GM21786 (cell line): ENCODE results near the gene SLC44A5.
A peak's percentile ranks its signal among the peaks of the same experiment; 100 is the strongest.
"Not testable (repeated sequence)": the region's sequence is repeated elsewhere in the genome, so short reads cannot be mapped to it uniquely, and the experiment has no call there.

Source experiments
- ATAC-seq: cut with Tn5 transposase; IDR thresholded peaks from one replicate; pipeline ENCODE4 v1.9.1; 2021; ENCODE audit not compliant: unreplicated experiment

Gene SLC44A5

GRCh38 chr1:75292013-75292412, 318.9 kb downstream of the SLC44A5 start:
- ATAC-seq = no peak

DNA sequence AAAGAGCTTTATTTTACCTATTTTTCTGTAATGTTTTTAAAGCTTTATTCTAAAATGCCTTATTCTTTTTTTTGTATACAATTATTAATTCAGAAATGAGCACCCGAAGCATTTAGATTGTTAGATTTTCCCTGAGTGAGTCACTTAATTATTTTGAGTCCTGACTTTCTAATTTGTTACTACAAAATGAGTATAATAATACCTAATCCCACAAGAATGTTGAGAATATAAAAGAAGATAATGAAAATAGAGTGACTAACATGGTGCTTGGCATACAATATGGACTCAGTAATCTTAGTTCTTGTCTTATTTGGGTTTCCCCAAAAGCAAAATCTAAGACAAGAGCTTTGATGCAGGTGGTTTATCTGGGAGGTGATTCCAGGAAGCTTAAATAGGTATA, 334.5 kb downstream of the SLC44A5 start:
- ATAC-seq = no peak

DNA sequence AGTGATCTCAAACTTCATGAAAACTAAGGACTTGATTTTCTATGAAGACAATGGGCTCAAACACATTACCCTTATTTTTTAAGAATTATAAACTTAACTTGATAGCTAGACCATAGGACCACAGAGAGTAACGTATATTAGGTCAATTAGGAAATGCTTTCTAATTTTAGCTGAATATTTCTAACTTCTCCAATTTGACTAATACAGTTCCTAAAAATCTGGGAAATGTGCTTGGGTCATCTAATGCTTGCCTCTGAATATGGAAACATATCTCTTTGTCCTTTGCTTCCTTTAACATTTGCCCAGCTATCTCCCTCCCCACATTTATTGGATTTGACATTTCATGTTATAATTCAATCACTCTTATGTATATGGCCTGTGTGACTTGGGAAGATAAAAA, 335.3 kb downstream of the SLC44A5 start:
- ATAC-seq = no peak

GRCh38 chr1:75274920-75275506, 335.9 kb downstream of the SLC44A5 start:
- ATAC-seq = no peak

GRCh38 chr1:75273110-75273509, 337.8 kb downstream of the SLC44A5 start:
- no peak for ATAC-seq

GRCh38 chr1:75265792-75266191, 345.1 kb downstream of the SLC44A5 start:
- peak; percentile 80 for ATAC-seq

DNA sequence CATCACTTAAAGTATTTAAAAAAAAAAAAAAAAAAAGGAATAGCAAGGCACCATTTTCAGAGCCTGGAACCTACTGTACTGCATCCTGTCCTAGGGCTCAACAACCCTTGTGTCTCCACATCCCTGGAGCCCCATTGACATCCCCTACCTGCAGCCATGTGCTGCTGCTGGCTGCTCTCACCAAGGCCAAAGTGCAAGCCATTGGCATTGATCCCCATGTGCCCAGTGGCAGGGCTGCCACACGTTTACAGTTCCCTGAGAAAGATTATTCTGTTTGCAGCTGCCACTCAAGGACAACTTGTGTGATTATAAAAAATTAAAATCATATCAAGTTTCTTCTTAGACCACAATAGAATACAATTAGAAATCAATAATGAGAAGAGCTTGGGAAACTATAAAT, 346.8 kb downstream of the SLC44A5 start:
- ATAC-seq = no peak

DNA sequence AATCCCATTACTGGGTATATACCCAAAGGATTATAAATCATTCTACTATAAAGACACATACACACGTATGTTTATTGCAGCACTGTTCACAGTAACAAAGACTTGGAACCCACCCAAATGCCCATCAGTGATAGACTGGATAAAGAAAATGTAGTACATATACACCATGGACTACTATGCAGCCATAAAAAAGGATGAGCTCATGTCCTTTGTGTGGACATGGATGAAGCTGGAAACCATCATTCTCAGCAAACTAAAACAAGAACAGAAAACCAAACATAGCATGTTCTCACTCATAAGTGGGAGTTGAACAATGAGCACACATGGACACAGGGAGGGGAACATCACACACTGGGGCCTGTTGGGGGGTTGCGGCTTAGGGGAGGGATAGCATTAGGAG, 347.3 kb downstream of the SLC44A5 start:
- not testable (repeated sequence) for ATAC-seq

DNA sequence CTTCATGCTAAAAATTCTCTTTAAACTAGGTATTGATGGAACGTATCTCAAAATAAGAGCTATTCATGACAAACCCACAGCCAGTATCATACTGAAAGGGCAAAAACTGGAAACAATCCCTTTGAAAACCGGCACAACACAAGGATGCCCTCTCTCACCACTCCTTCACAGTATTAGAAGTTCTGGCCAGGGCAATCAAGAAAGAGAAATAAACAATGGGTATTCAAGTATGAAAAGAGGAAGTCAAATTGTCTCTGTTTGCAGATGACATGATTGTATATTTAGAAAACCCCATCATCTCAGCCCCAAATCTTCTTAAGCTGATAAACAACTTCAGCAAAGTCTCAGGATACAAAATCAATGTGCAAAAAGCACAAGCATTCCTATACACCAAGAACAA, 349.0 kb downstream of the SLC44A5 start:
- not testable (repeated sequence) for ATAC-seq

- ATAC-seq = no peak
These were observed 352.6 kb downstream of the SLC44A5 start for GRCh38 chr1:75258351-75258750.

GRCh38 chr1:75257424-75257823, 353.5 kb downstream of the SLC44A5 start:
- no peak for ATAC-seq

DNA sequence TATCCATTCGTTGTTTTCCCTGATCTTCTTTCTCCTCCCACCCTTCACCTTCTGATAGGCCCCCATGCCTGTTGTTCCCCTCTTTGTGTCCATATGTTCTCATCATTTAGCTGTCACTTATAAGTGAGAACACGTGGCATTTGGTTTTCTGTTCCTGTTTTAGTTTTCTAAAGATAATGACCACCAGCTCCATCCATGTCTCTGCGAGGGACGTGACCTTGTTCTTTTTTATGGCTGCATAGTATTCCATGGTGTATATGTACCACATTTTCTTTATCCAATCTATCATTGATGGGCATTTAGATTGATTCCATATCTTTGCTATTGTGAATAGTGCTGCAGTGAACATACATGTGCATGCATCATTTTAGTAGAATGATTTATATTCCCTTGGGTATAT, 360.8 kb downstream of the SLC44A5 start:
- ATAC-seq = not testable (repeated sequence)

- ATAC-seq = no peak
These were observed 365.7 kb downstream of the SLC44A5 start for GRCh38 chr1:75245239-75245638.

DNA sequence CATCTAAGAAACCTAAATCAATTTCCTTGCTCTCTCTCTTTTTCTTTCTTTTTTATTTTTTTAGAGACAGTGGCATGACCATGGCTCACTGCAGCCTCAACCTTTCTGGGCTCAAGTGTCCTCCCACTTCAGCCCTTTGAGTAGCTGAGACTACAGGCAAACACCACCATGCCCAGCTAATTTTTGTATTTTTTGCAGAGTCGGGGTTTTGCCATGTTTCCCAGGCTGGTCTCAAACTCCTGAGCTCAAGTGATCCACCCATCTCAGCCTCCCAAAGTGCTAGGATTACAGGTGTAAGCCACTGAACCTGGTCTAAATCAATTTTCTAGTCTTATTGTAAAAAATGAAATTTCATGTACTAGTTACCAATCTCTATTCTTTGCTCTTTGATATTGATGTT, 367.8 kb downstream of the SLC44A5 start:
- no peak for ATAC-seq

DNA sequence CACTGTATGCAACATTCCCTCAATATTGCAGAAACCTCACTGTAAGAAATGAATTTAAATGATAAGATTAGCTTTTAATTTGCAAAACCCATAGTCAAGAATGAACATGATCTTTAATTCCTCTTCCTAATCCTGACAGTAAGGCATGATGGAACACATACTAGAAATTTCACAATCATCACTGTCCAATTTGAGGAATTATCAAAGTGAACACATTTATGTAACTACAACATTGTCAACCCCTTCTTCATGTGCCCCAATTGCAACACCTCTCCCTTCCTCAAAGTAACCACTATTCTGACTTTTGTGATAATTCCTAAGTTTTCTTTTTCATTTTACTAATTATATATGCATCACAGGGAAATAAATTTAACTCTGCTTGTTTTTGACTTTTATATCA, 373.6 kb downstream of the SLC44A5 start:
- ATAC-seq = no peak

DNA sequence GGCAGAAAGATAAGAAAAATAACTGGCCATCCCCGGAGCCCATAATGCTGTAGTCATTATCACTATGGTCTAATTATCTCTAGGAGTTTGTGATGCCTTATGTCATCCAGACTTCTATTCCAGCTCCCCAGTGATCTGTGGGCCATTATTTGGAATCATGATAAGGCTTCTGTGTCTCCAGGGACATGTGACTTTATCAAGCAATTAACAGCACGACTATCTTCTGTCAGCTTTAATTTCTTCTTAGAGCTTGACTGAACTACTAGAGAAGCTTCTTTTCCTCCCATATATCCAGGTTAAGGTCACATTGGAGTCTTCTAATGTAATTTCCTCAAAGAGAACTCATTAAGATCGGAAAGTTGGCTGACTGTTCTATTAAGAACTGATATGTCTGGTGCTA, 376.4 kb downstream of the SLC44A5 start:
- no peak for ATAC-seq

- ATAC-seq = peak; percentile 93
These were observed 377.5 kb downstream of the SLC44A5 start for GRCh38 chr1:75233302-75233929.

- ATAC-seq = no peak
These were observed 390.8 kb downstream of the SLC44A5 start for GRCh38 chr1:75220072-75220471.

- ATAC-seq = no peak
These were observed 396.9 kb downstream of the SLC44A5 start for GRCh38 chr1:75214017-75214416.

DNA sequence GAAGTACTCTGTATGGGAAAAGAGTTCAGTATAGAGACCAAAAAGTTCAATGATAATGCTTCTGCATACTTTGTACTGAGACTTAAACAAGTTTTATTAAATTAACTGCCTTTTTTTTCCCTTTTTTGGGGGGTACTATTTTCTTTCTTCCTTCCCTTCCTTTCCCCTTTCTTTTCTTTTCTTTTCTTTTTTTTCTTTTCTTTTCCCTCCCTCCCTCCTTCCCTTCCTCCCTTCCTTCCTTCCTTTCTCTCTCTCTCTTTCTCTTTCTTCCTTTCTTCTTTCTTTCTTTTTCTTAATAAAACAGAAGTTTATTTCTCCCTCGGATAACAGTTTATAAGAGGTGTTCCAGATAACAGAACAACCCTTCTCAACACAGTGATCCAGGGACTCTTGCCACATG, 399.3 kb downstream of the SLC44A5 start:
- ATAC-seq = no peak

GRCh38 chr1:75208862-75209261, 402.1 kb downstream of the SLC44A5 start:
- ATAC-seq = no peak

GRCh38 chr1:75203415-75204277, 407.3 kb downstream of the SLC44A5 start:
- peak; percentile 72 for ATAC-seq
